ENCODE results near the gene HPS4.

DNA sequence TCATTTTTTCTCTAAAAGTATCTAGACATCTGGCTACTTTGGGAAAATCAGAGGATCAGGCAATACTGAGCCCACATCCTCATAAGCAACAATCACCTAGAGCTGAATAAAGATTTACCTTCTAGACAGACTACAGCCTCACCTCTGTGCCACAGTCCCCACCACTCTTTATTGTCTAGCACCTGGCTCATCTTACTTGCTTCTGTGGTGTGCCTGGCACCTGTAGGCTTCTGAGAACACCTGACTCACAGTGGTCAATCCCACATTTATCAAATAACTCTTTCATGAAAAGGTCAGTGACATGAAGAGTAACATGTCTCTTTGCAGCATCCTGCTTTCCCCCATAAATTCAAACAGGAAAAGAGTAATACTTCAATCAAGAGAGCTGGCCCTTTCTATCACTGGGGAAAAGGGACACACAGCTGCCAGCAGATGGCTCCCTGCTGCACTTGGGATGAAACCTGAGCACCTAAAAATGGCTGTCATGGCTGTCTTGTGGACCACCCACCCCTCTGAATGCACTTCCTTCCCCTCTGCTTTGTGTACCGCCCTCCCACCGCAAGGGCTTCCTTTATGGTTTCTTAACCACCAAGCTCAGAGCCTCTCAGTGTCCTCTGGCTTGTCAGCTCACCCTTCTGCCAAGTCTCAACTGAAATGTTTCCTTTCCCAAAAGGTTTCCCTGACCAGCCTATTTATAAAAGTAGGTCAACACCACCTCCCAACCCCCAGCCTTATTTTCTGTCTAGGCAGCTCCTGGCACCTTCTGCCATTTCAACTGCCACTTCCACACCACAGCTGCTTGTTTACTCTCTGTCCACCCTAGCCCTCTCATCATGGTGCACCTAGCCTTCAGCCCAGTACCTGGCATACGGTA is 19.3 kb upstream of the HPS4 start:
- no peak for TF ChIP-seq POLR2AphosphoS5 (IDR thresholded peaks at IDR 0.05)
- TF ChIP-seq POLR2A (IDR thresholded peaks at IDR 0.05), result no peak

All from stomach (tissue), 4 donors.